NCI-H2171 treated with DMSO at 0.1 percent for 48 hours (cell line): ENCODE data around the gene PABPN1L.

Source experiments
- DNase-seq: peaks from one replicate; lab custom pipeline; 2025; lab: John Stamatoyannopoulos, UW

Gene PABPN1L, protein sequence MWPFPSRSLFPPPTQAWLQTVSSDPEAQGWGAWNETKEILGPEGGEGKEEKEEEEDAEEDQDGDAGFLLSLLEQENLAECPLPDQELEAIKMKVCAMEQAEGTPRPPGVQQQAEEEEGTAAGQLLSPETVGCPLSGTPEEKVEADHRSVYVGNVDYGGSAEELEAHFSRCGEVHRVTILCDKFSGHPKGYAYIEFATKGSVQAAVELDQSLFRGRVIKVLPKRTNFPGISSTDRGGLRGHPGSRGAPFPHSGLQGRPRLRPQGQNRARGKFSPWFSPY

DNA sequence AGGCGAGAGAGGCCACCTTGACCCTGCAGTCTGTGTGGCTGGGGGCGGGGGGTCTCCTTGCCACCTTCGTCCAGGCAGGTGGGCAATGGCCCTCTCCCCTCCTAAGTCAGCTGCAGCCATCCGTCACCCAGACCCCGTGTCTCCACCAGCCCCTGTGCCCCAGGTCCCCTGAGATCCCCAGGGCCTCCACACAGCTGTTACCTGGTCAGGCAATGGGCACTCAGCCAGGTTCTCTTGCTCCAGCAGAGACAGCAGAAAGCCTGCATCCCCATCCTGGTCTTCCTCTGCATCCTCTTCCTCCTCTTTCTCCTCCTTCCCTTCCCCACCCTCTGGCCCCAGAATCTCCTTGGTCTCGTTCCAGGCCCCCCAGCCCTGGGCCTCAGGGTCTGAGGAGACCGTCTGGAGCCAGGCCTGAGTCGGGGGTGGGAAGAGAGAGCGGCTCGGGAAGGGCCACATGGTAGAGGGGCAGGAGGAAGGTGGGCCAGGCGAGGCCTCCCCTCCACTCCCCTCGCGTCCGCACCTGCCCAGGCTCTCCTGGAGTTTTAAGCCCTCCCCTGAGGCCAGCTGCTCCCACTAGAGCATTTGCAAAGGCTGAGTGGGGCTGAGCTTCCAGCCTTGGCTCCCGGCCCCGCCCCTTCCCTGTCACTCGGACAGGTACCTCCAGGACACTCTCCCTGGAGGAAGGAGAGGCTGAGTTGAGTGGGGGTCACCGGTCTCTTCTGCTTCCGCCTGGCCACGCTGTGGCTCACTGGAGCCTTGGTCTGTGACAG is at the start of gene PABPN1L:
Gene PABPN1L, minus strand, starts transcription at position 510 of the 770 bp plus-strand sequence. Its CDS starts 54 bp downstream, at position 456.
- DNase-seq: peak; percentile 71

- no peak for DNase-seq
Observed at GRCh38 chr16:88915639-88916327, 49.3 kb upstream of the PABPN1L start.

DNA sequence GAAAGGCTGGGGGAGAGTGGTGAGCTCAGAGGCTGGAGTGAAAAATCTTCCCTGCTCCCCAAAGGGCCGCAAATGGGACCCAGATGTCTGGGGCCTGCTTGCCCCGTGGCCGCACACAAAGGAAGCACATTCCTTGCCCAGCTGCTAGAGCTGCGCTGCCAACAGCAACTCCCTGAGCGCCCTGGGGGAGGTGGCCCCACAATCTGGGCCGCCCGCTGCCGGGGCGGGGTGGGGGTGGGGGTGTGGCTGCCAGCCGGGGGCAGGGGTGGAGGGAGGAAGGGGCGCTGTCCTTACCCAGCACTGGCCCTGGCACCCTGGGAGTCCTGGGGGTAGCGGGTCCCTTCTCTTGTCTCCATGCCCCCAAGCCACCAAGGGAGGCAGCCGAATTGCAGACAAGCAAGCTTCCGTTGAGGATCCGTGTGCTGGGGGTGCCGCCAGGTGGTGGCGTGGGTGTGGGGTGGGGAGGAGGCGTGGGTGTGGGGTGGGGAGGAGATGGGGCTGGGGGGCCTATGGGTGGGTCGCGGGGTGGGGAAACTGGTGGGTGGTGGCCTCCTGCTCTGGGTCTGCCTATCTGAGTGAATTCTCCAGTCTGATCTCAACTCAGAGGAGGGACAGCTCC is 48.4 kb upstream of the PABPN1L start:
- DNase-seq: peak; percentile 35

- no peak for DNase-seq
Observed at GRCh38 chr16:88913870-88914269, 47.4 kb upstream of the PABPN1L start.

DNA sequence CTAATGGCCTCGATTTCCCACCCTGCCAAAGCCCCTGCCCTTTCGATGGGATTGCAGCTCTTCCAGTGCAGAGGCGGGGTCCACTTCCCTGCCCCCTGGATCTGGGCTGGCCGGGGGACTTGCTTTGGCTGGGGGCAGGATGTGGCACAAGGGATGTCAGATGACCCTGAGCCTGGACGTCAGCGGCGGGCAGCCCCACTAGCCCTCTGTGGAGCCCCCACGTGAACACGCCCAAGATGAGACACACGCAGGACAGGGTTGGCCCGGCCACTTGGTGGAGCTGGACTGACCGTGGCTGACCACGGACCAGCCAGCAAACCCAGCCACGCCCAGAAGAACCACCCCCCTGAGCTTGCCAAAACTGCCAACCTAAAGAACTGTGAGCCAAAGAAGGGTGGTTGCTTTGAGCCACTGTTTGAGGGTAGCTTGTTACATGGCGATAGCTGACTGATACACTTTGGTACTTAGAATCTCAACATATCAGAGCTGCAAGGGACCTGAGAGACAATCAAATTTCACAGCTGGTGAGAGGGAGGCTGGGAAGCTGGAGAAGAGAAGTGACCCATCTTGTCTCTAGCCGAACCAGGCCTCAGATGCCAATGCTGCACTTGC is 46.6 kb upstream of the PABPN1L start:
- DNase-seq: no peak

GRCh38 chr16:88912556-88912955 is 46.1 kb upstream of the PABPN1L start:
- DNase-seq: no peak

- no peak for DNase-seq
Observed at GRCh38 chr16:88911946-88912310, 45.5 kb upstream of the PABPN1L start.

DNA sequence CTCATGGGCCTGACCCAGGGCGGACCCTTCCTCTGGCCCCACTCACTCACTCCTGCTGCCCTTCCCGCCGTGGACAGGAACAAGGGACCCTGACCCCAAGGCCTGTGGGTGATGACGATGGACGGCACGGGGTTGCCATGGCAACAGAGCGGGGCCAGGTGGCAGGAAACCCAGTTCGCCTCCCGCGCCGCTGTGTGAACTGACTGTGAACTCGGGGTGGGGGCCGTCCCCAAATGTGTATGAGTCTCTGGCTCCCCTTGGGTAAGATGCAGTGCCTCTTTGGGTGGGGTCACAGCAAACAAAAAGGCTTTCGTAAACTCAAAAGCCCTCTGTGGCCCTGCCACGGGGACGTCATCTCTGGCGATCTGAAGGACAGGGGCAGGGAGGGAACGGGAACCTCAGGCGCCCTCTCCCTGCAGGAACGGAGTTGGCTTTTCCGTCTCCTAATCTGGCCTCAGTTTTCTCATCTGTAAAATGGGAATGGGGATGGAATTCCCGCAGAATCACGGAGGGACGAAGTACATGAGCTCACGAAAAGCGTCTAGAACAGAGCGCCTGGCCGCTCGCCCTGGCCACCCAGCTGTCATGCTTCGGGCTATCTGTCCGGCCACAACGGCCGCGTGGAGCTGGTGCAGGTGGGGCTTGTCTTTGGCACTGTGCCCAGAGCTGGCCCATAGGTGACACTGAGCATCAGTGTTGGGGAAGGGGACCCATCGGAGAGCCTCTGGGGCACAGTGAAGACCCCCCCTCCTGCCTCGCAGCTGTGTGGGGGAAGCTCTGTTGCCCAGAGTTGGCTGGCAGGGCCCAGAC is 44.9 kb upstream of the PABPN1L start:
- DNase-seq: no peak

GRCh38 chr16:88910284-88911135 is 44.0 kb upstream of the PABPN1L start:
- no peak for DNase-seq

- no peak for DNase-seq
Observed at GRCh38 chr16:88909431-88910210, 43.2 kb upstream of the PABPN1L start.

DNA sequence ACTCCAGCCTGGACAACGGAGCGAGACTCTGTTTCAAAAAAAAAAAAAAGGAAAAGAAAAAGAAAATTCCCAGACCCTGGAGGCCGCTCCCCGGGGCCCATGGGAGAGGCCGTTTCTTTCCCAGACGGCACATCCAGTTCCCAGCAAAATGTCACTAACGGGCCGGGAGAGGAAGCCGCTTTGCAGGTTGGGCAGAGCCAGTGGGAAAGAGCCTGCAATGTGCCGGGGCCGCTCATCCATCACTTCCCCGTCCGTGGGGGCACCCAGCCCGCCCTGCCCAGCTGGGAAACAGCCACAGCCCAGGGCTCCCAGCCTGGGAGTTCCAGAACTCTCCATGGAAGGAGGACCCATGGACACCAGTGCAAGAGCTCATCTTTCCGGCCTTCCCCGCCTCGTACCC is 41.8 kb upstream of the PABPN1L start:
- DNase-seq: no peak

DNA sequence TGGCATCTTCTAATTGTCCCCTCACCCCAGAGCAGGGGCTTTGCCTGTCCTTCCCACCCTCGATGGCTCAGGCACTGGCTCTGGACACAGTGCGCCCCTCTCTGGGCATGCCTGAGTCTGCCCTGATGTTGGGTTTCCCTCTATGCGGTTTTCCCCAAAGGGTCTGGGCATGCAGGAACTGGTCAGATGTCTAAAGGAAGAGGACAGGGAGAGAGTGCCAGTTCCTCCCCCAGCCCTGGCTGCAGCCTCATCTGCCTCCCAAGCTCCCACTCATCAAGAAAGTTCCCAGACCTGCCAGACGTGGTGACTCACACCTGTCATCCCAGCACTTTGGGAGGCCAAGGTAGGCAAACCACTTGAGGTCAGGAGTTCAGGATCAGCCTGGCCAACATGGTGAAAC is 41.3 kb upstream of the PABPN1L start:
- no peak for DNase-seq

- no peak for DNase-seq
Observed at GRCh38 chr16:88906535-88907105, 40.2 kb upstream of the PABPN1L start.

DNA sequence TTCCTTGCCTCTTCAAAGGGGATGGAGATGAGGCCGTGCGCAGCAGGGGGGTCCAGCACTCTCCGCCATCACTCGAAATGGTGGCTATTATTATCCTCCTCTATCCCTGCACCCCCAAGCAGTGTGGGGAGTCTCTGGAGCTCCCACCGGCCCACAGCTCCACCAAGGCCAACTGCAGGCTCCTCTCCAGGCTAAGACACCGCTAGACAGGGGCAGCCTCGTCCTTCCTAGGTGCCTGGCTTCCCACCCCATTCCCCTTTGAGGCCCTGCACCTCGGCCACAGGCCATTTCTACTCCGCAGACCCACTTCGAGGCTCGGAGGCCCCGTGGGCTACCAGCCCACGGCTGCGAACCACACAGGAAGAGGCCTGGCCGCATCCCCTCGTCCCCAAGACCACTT is 39.6 kb upstream of the PABPN1L start:
- no peak for DNase-seq

GRCh38 chr16:88905563-88905962 is 39.1 kb upstream of the PABPN1L start:
- DNase-seq: no peak

- DNase-seq: no peak
Observed at GRCh38 chr16:88904676-88905365, 38.4 kb upstream of the PABPN1L start.

DNA sequence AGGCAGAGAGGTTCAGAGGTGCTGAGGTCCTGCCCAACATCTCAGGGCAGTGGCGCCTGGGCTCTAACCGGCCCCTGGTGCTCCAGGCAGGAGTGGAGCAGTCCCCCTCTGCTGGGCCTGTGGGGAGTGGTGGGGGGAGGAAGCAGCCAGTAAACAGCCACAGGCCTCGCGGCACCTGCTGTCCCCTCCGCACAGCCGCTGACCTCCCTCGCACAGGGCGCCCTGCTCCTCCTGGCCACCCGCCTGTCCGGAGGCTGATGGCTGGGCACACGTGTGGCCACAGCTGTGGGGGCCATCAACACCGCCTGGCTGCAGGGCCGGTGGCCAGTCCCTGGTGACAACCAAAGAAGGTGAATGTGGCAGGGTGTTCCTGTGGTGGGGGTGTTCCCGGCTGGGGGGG is 36.8 kb upstream of the PABPN1L start:
- no peak for DNase-seq

DNA sequence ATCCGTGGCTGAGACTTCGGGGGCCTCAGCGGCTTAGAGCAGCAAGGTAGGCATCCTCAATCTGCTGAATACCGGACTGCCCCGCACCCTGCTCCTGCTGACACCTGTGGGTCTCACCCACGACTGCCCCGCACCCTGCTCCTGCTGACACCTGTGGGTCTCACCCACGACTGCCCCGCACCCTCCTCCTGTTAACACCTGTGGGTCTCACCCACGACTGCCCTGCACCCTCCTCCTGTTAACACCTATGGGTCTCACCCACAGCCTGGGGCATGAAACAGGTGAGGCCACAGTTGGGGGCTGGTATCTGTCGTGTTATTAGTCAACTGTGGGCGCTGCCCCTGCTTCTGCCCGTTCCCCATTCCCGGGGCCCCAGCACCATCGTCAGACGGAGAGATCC is 36.3 kb upstream of the PABPN1L start:
- DNase-seq: no peak
